Loucy (cell line): ENCODE data around the gene RAD23B.

Source experiments
- H2AFZ ChIP-seq: fragments of 200-600 bp; sonication (generic); 2 replicates; pipeline ENCODE4 v1.6.0; 2016; ENCODE audit warnings: antibody characterized with exemption, mild to moderate bottlenecking, low read length, moderate library complexity
- H3F3A ChIP-seq: fragments of 200-600 bp; 2 replicates; pipeline ENCODE4 v1.6.0; 2016; ENCODE audit warnings: antibody characterized with exemption, low read depth, mild to moderate bottlenecking
- H3K27me3 ChIP-seq: fragments of 200-600 bp; sonication (generic); 2 replicates; pipeline ENCODE4 v1.6.1; 2014; ENCODE audit warnings: low read length, mild to moderate bottlenecking; ENCODE audit not compliant: insufficient read depth, poor library complexity, severe bottlenecking
- H3K36me3 ChIP-seq: fragments of 200-600 bp; sonication (generic); 2 replicates; pipeline ENCODE4 v1.6.1; 2016; ENCODE audit warnings: low read length; ENCODE audit not compliant: insufficient read depth
- H3K4me1 ChIP-seq: fragments of 200-600 bp; sonication (generic); 2 replicates; pipeline ENCODE4 v1.5.1; 2014; ENCODE audit warnings: low read length, mild to moderate bottlenecking; ENCODE audit not compliant: insufficient read depth, poor library complexity, severe bottlenecking
- H3K4me2 ChIP-seq: fragments of 200-600 bp; sonication (generic); 2 replicates; pipeline ENCODE4 v1.6.0; 2014; ENCODE audit warnings: antibody characterized with exemption, low read length, low read depth, mild to moderate bottlenecking; ENCODE audit not compliant: poor library complexity, severe bottlenecking
- H3K4me3 ChIP-seq: fragments of 200-600 bp; sonication (generic); 2 replicates; pipeline ENCODE4 v1.5.1; 2014; ENCODE audit warnings: low read length, mild to moderate bottlenecking, mixed read lengths; ENCODE audit not compliant: poor library complexity, severe bottlenecking
- H3K79me2 ChIP-seq: fragments of 200-600 bp; sonication (generic); 2 replicates; pipeline ENCODE4 v1.6.1; 2014; ENCODE audit warnings: low read length; ENCODE audit not compliant: insufficient read depth
- H3K9ac ChIP-seq: fragments of 200-600 bp; sonication (generic); 2 replicates; pipeline ENCODE4 v1.6.0; 2014; ENCODE audit warnings: mild to moderate bottlenecking, low read depth, low read length, moderate library complexity; ENCODE audit not compliant: poor library complexity, severe bottlenecking
- H3K9me2 ChIP-seq: fragments of 200-600 bp; sonication (generic); replicated peaks from 2 replicates; pipeline ENCODE4 v1.6.1; 2016; ENCODE audit warnings: low read depth, low read length, mixed read lengths
- H3K9me3 ChIP-seq: fragments of 200-600 bp; sonication (generic); 2 replicates; pipeline ENCODE4 v1.6.1; 2014; ENCODE audit warnings: mild to moderate bottlenecking, antibody characterized with exemption, low read length, low read depth; ENCODE audit not compliant: insufficient read depth
- H4K20me1 ChIP-seq: fragments of 200-600 bp; sonication (generic); 2 replicates; pipeline ENCODE4 v1.6.0; 2014; ENCODE audit warnings: antibody characterized with exemption, low read length, mild to moderate bottlenecking; ENCODE audit not compliant: insufficient read depth, poor library complexity, severe bottlenecking
- CTCF ChIP-seq: fragments of 200-600 bp; sonication (generic); conservative IDR thresholded peaks from 2 replicates; pipeline ENCODE4 v1.5.1; 2014; ENCODE audit warnings: mild to moderate bottlenecking, antibody characterized with exemption, low read length
- EZH2phosphoT487 ChIP-seq: fragments of 200-600 bp; IDR thresholded peaks from 2 replicates; pipeline ENCODE4 v1.6.1; 2018; ENCODE audit warnings: antibody characterized with exemption, mild to moderate bottlenecking, moderate library complexity, borderline replicate concordance

Gene RAD23B

DNA sequence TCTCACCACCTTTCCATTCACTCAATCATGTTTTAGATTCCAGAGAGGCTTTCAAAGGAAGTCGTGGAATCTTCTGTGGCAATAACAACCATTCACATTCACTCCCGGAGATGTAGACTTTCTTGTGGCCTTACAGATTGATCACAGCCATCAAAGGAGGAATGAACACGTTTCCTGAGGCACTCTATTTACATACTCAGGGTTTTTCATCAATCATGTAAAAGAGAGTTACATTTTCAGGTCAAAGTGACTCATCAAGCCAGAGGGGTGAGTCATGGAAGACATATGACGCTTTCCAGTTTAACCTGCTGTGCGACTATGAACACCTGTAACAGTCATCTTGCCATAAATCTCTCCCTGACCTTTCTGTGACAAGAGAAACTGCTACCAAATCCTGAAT is 39.3 kb upstream of the RAD23B start:
- H3K9ac ChIP-seq: no peak overlapping the region
- no peaks in the 10 kb centered on the region for H3F3A ChIP-seq
- H3K4me1 ChIP-seq: peaks cover 6% of the 10 kb centered on the region
- TF ChIP-seq EZH2phosphoT487 (no peak), CTCF (no peak)
- no peaks in the 10 kb centered on the region for H3K79me2 ChIP-seq
- no peaks in the 10 kb centered on the region for H3K27me3 ChIP-seq
- H3K4me2 ChIP-seq: no peak overlapping the region
- no peak overlapping the region for H3K4me3 ChIP-seq
- no peaks in the 10 kb centered on the region for H3K9me2 ChIP-seq
- no peaks in the 10 kb centered on the region for H3K9me3 ChIP-seq
- H2AFZ ChIP-seq: no peak overlapping the region
- no peaks in the 10 kb centered on the region for H3K36me3 ChIP-seq
- no peaks in the 10 kb centered on the region for H4K20me1 ChIP-seq

- Histone ChIP-seq H3K9ac (no peak overlapping the region), H3K79me2 (no peaks in the 10 kb centered on the region), H2AFZ (peak overlapping the region; percentile 85), H3F3A (no peaks in the 10 kb centered on the region), H3K4me3 (peak overlapping the region; percentile 43), H4K20me1 (no peaks in the 10 kb centered on the region), H3K36me3 (no peaks in the 10 kb centered on the region), H3K4me1 (peaks cover 6% of the 10 kb centered on the region), H3K27me3 (peaks cover 5% of the 10 kb centered on the region), H3K9me2 (no peaks in the 10 kb centered on the region), H3K4me2 (peak overlapping the region; percentile 56), H3K9me3 (no peaks in the 10 kb centered on the region)
- no peak for TF ChIP-seq EZH2phosphoT487
- peak; percentile 56 for TF ChIP-seq CTCF
Measured at GRCh38 chr9:107246259-107247254, 36.5 kb upstream of the RAD23B start.

- Histone ChIP-seq H3K36me3 (no peaks in the 10 kb centered on the region), H3K9me3 (no peaks in the 10 kb centered on the region), H3K9ac (no peak overlapping the region), H3K4me2 (no peak overlapping the region), H4K20me1 (no peaks in the 10 kb centered on the region), H3K4me3 (no peak overlapping the region), H3K79me2 (no peaks in the 10 kb centered on the region), H3K27me3 (peaks cover 12% of the 10 kb centered on the region), H3F3A (no peaks in the 10 kb centered on the region), H3K4me1 (peaks cover 6% of the 10 kb centered on the region), H3K9me2 (no peaks in the 10 kb centered on the region), H2AFZ (no peak overlapping the region)
- TF ChIP-seq EZH2phosphoT487 (no peak), CTCF (no peak)
Measured at GRCh38 chr9:107248714-107249113, 34.4 kb upstream of the RAD23B start.
